ENCODE data around the gene IKZF3. TPM values are rescaled to one million over a fixed set of nuclear protein-coding genes. Genes with fewer than 3 reads are reported as not detected.

Gene IKZF3
- total and polyA plus RNA-seq, 10 of the 15 experiments (the other 5 are each of a cell fraction or from before 2014, with no cell fraction given), result 5.5 to 98.2 (median 47.6) TPM

DNA sequence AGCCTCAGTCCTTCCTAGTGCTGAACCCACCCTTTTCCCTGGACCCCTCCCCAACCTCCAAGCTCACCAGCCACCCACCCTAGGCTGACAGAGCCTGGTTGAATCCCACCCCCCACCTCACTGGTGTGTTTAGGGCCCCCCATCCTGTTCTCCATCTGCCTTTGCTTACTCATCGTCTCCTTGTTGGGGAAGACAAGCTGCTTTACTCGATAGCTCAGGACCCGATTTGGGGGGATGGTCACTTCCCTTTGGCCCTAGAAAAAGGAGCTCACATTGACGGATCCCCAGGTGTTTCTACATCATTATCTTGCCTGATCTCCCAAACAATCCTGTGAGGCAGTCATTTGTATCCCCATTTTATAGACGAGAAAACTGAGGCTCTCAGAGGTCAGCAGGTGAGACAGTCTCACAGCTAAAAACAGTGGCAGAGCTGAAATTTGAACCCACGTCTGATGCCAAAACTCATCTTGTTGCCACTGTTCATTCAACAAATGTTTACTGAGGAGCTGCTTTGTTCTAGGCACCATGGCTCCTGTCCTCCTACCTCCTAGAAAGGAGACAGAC is 44.8 kb upstream of the IKZF3 start:
- 97% methylated on average over 6 of the region's 6 CpGs for WGBS (ENCODE audit: insufficient coverage, insufficient replicate concordance, low lambda C conversion rate, missing lambda C conversion rate)

More for the DNA sequence above, 44.8 kb upstream of the IKZF3 start:
- no peaks in the 10 kb centered on the region for H3K27me3 ChIP-seq (replicated peaks in 1 of 2; ENCODE audit: control insufficient read depth in 2 of 2, insufficient read depth in 2 of 2, low read length in 1 of 2)
- no peaks in the 10 kb centered on the region for H3K79me2 ChIP-seq (ENCODE audit: control insufficient read depth, insufficient read depth, low read length)
- ChIA-PET RAD21 (ENCODE audit: unreplicated experiment) (no interaction called here), CTCF (interaction anchor here (0.5 to 1.0 kb wide), 3 partner anchors 35 to 357 kb away, joined by 3 read pairs; no protein-coding TSS in a partner anchor), SMC1A (ENCODE audit: uncharacterized antibody, unreplicated experiment) (interaction anchor here (0.8 kb wide), 1 partner anchor 24 kb away, joined by 3 read pairs; no protein-coding TSS in a partner anchor), POLR2A (interaction anchor here (0.5 to 1.9 kb wide), 3 partner anchors 18 to 220 kb away, joined by 3 to 6 read pairs (median 4); no protein-coding TSS in a partner anchor)
- ATAC-seq (no peak), DNase-seq (ENCODE audit: low read depth, low spot score) (no peak), FAIRE-seq (no peak)
- H3K27ac ChIP-seq (ENCODE audit: control insufficient read depth, insufficient read depth), result no peak overlapping the region
- H3K4me1 ChIP-seq (ENCODE audit: control insufficient read depth, insufficient read depth, low read length), result no peaks in the 10 kb centered on the region
- peaks cover 0 to 8% of the 10 kb centered on the region in 2 experiments; a peak in 2 of 4 replicates for H3K36me3 ChIP-seq (ENCODE audit: control insufficient read depth in 2 of 2, insufficient read depth in 2 of 2, low read length in 1 of 2)
- TF ChIP-seq EP300 (IDR thresholded peaks at IDR 0.05; ENCODE audit: borderline replicate concordance in 1 of 2, control insufficient read depth in 1 of 2, low read depth in 2 of 2, low read length in 2 of 2), result no peak
- TF ChIP-seq ZNF622 (IDR thresholded peaks at IDR 0.05), result no peak
- no peak for TF ChIP-seq MLLT1 (IDR thresholded peaks at IDR 0.05)
- TF ChIP-seq EZH2 (IDR thresholded peaks at IDR 0.05; ENCODE audit: borderline replicate concordance, control insufficient read depth, low read depth, low read length), result no peak
- TF ChIP-seq ZBTB40 (IDR thresholded peaks at IDR 0.05; ENCODE audit: borderline replicate concordance), result no peak
- TF ChIP-seq ZNF274 (IDR thresholded peaks at IDR 0.05; ENCODE audit: insufficient read depth, insufficient read length), result no peak
- TF ChIP-seq SREBF1 (IDR thresholded peaks at IDR 0.05; ENCODE audit: low read length), result no peak
- TF ChIP-seq ZSCAN29 (IDR thresholded peaks at IDR 0.05), result no peak
- no peak overlapping the region for H3K4me2 ChIP-seq (ENCODE audit: control insufficient read depth, insufficient read depth)
- H2AFZ ChIP-seq (ENCODE audit: control insufficient read depth, low read depth, low read length), result no peak overlapping the region
- no peak overlapping the region for H3K9ac ChIP-seq (ENCODE audit: control insufficient read depth, insufficient read depth, low read length)
- intact Hi-C loops (cut with micrococcal nuclease; ENCODE audit: unreplicated experiment), result no loop called here
- BruUV-seq (replicated peaks), result no TSS peak
- no peaks in the 10 kb centered on the region for H4K20me1 ChIP-seq (ENCODE audit: control insufficient read depth, insufficient read depth)
- no peak overlapping the region for H3K4me3 ChIP-seq
- in situ Hi-C loops (cut with MboI), result no loop called here
- no peaks in the 10 kb centered on the region for H3K9me3 ChIP-seq (replicated peaks; ENCODE audit: control insufficient read depth, insufficient read depth, low read length)
